Activated B cell treated with CpG ODN at 0.5 μM for 24 hours (primary cell): ENCODE measurements around the gene PHLPP1. TPM values are rescaled to one million over a fixed set of nuclear protein-coding genes. Genes with fewer than 3 reads are reported as not detected.

Experiments
- ATAC-seq: fragments of 200-7000 bp; cut with Tn5 transposase; one replicate; pipeline ENCODE4 v1.10.0; 2021; ENCODE audit warnings: low read depth, mild to moderate bottlenecking, moderate library complexity
- CTCF ChIA-PET: fragments of 350-600 bp; sonication (Branson Sonifier 250); formaldehyde crosslinking; loops from one replicate; lab custom pipeline; 2021; ENCODE audit warnings: antibody characterized with exemption; lab: Charles Lee
- POLR2A ChIA-PET: fragments of 350-600 bp; sonication (Branson Sonifier 250); formaldehyde crosslinking; loops from one replicate; lab custom pipeline; 2021; ENCODE audit warnings: antibody characterized with exemption; lab: Charles Lee
- DNase-seq: peaks from one replicate; pipeline ENCODE4 v3.0.0; 2022
- H3K27ac Mint-ChIP-seq: one replicate; pipeline ENCODE4 v1.8.0; 2020; ENCODE audit warnings: mixed read lengths
- H3K27me3 Mint-ChIP-seq: one replicate; pipeline ENCODE4 v1.8.0; 2021; ENCODE audit warnings: mixed read lengths
- H3K36me3 Mint-ChIP-seq: one replicate; pipeline ENCODE4 v1.8.0; 2021; ENCODE audit warnings: low read depth, mixed read lengths
- H3K4me1 Mint-ChIP-seq: one replicate; pipeline ENCODE4 v1.8.0; 2021; ENCODE audit warnings: mixed read lengths
- H3K4me3 Mint-ChIP-seq: one replicate; pipeline ENCODE4 v1.8.0; 2020; ENCODE audit warnings: mild to moderate bottlenecking, mixed read lengths
- H3K9me3 Mint-ChIP-seq: one replicate; pipeline ENCODE4 v1.8.0; 2020; ENCODE audit warnings: mixed read lengths
- intact Hi-C: fragments of 100-400 bp; cut with micrococcal nuclease; formaldehyde crosslinking; loops from one replicate; pipeline ENCODE4 v1.15.1; 2024
- total RNA-seq: library from RNA; stranded (reverse); gene quantifications from 2 replicates; pipeline ENCODE4 v1.2.3, GENCODE V29; 2022
- TF ChIP-seq, protein P1 (sequence below): fragments of 200-600 bp; IDR thresholded peaks from one replicate; pipeline ENCODE4 v1.8.0; 2022; ENCODE audit warnings: antibody characterized with exemption, mild to moderate bottlenecking

Gene PHLPP1
- total RNA-seq, 1 donor from 2014 or later: 16.1 TPM

DNA sequence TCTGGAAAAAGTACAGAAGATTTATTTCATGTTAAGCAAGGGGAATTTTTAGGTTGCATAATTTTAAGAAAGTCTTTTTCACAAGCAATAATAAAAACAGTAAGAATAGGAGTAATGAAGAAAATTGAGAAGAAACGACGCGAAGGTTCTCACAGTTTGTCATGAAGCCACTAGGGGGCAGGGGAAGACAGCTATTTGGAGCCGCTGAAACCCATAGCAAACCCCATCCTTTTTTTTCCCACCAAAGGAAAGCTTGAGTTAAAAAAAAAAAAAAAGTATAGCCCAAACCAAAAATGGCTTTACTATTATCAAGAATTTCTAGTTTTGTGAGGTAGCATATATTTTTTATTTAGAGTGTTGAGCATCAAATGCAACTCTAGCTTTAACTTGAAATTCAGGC lies 300.9 kb downstream of the PHLPP1 start:
- H3K4me3 Mint-ChIP-seq: no peak overlapping the region
- H3K27me3 Mint-ChIP-seq: peaks cover 13% of the 10 kb centered on the region
- no peaks in the 10 kb centered on the region for H3K36me3 Mint-ChIP-seq

GRCh38 chr18:63017076-63017475 lies 301.7 kb downstream of the PHLPP1 start:
- intact Hi-C loops: loop anchor here (5.0 kb wide), 1 partner anchor 255 kb away; no protein-coding TSS in a partner anchor
- ATAC-seq: no peak
- peaks cover 13% of the 10 kb centered on the region for H3K27me3 Mint-ChIP-seq

More for the DNA sequence above, 300.9 kb downstream of the PHLPP1 start:
- intact Hi-C loops: loop anchor here (1.0 to 5.0 kb wide), 7 partner anchors 57 to 423 kb away; no protein-coding TSS in a partner anchor
- H3K9me3 Mint-ChIP-seq: peaks cover 8% of the 10 kb centered on the region
- ChIA-PET CTCF (interaction anchor here (0.6 to 7.6 kb wide), 27 partner anchors 10 to 495 kb away, joined by 3 to 166 read pairs (median 4); partner anchors contain the start of gene BCL2), POLR2A (interaction anchor here (0.9 to 1.7 kb wide), 5 partner anchors 39 to 306 kb away, joined by 3 to 8 read pairs (median 6); partner anchors contain the start of gene BCL2)
- no peak overlapping the region for H3K27ac Mint-ChIP-seq
- DNase-seq: no peak
- ATAC-seq: peak; percentile 75
- TF ChIP-seq, protein P1, sequence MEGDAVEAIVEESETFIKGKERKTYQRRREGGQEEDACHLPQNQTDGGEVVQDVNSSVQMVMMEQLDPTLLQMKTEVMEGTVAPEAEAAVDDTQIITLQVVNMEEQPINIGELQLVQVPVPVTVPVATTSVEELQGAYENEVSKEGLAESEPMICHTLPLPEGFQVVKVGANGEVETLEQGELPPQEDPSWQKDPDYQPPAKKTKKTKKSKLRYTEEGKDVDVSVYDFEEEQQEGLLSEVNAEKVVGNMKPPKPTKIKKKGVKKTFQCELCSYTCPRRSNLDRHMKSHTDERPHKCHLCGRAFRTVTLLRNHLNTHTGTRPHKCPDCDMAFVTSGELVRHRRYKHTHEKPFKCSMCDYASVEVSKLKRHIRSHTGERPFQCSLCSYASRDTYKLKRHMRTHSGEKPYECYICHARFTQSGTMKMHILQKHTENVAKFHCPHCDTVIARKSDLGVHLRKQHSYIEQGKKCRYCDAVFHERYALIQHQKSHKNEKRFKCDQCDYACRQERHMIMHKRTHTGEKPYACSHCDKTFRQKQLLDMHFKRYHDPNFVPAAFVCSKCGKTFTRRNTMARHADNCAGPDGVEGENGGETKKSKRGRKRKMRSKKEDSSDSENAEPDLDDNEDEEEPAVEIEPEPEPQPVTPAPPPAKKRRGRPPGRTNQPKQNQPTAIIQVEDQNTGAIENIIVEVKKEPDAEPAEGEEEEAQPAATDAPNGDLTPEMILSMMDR: no peak
- H3K4me1 Mint-ChIP-seq: no peaks in the 10 kb centered on the region

DNA sequence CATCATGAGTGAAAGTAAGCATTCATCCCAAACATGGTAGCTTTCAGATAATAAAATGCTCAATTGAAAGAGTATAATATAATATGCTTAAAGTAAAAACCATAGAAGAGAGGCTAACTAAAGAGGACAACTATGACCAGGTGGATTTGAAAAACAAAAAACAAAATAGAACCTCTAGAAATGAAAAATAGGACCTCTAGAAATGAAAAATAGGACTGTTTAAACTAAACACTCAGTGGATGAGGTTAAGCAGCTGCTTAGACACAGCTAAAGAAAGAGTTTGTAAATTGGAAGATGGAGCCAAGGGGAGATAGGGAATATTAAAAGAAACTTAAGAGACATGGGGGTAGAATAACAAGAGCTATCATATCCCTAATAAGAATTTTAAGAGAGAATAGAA lies 302.6 kb downstream of the PHLPP1 start:
- TF ChIP-seq, protein P1: no peak
- Mint-ChIP-seq H3K9me3 (peaks cover 8% of the 10 kb centered on the region), H3K4me3 (no peak overlapping the region), H3K27ac (no peak overlapping the region), H3K4me1 (no peaks in the 10 kb centered on the region), H3K27me3 (peaks cover 13% of the 10 kb centered on the region), H3K36me3 (no peaks in the 10 kb centered on the region)
- ChIA-PET POLR2A (interaction anchor here (1.1 to 1.4 kb wide), 2 partner anchors 23 to 421 kb away, joined by 3 to 7 read pairs; no protein-coding TSS in a partner anchor), CTCF (interaction anchor here (0.9 to 7.6 kb wide), 13 partner anchors 9 to 427 kb away, joined by 3 to 166 read pairs (median 4); partner anchors contain the start of gene BCL2)
- intact Hi-C loops: loop anchor here (5.0 kb wide), 1 partner anchor 254 kb away; no protein-coding TSS in a partner anchor
- ATAC-seq: no peak
- DNase-seq: no peak

More at GRCh38 chr18:63017076-63017475, 301.7 kb downstream of the PHLPP1 start:
- Mint-ChIP-seq H3K4me3 (no peak overlapping the region), H3K9me3 (peaks cover 8% of the 10 kb centered on the region), H3K27ac (no peak overlapping the region), H3K4me1 (no peaks in the 10 kb centered on the region), H3K36me3 (no peaks in the 10 kb centered on the region)
- POLR2A ChIA-PET: interaction anchor here (1.3 to 1.7 kb wide), 2 partner anchors 301 to 306 kb away, joined by 6 to 8 read pairs; no protein-coding TSS in a partner anchor
- CTCF ChIA-PET: interaction anchor here (0.9 to 7.6 kb wide), 20 partner anchors 9 to 422 kb away, joined by 3 to 166 read pairs (median 4); partner anchors contain the start of gene BCL2
- TF ChIP-seq, protein P1: no peak
- no peak for DNase-seq

DNA sequence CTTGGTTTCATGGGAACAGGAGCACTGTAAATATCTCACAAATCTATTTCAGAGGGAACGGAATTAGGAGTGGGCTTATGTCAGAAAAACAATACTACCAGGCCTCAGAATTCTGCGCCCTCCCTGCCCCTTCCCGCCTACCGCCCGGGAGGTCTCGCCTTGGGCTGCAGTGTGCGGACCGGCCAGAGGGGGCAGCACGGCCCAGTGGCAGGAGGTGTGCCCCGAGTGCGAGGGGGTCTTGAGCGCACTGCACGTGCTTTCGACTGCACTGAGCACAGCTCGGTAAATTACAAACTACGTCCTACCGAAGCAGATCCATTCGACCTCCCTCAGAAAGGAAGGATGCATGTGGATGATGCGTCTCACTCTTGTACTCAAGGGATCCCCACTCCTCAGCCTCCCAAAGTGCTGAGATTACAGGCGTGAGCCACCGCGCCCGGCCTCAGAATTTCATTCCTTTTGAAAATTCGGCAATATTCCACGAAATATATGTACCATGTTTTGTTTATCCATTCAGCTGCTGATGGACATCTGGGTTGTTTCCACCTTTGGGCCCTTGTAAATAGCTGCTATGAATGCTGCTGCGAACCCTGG lies 307.2 kb downstream of the PHLPP1 start:
- intact Hi-C loops: no loop called here
- ChIA-PET POLR2A (no interaction called here), CTCF (interaction anchor here (7.6 kb wide), 1 partner anchor 300 kb away, joined by 166 read pairs; the partner anchor contains the start of gene BCL2)
- no peaks in the 10 kb centered on the region for H3K36me3 Mint-ChIP-seq
- no peak for ATAC-seq
- DNase-seq: no peak
- peaks cover 8% of the 10 kb centered on the region for H3K9me3 Mint-ChIP-seq
- no peak overlapping the region for H3K4me3 Mint-ChIP-seq
- H3K4me1 Mint-ChIP-seq: no peaks in the 10 kb centered on the region
- TF ChIP-seq, protein P1: no peak
- H3K27ac Mint-ChIP-seq: no peak overlapping the region
- no peaks in the 10 kb centered on the region for H3K27me3 Mint-ChIP-seq
